Stimulated activated CD4-positive, alpha-beta T cell treated with anti-CD3 and anti-CD28 coated beads, Interleukin-2, amount 100 ng/mL, for 24 hours (primary cell): ENCODE results near the gene PHETA1.
"Not testable (repeated sequence)": the region's sequence is repeated elsewhere in the genome, so short reads cannot be mapped to it uniquely, and the experiment has no call there.

Experiments
- DNase-seq, 2 donors: peaks; one replicate each; pipeline ENCODE4 v3.0.0-alpha.2; 2020

The PHETA1 gene

GRCh38 chr12:111347891-111348644 lies 20.8 kb downstream of the PHETA1 start:
- no peak for DNase-seq

DNA sequence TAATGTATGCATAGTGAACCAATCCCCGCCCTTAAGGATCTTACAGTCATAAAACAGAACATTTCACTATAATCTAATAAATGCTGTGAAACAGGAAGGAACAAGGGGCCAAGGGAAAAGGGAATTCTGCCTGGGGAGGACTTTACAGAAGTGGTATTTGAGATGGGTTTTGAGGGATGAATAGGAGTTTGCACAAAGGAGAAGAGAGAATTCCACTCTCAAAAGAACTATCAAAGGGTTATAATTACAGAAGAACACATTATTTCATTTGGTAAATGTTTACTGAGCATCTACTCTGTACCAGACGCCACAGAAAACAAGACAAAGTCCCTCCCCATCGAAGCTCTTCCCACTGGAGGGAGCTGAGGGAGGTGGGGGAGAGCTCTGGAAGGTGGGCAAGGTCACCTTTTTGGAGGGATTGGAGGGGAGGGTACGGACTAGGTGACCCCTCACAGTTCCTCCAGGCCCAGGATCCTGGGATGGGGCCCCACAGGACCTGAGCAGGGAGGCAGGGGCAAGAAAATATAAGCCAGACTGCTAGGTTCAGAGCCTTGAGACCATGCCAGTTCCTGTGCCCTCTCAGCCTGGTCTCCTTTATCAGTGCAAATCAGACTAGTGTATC lies 24.5 kb downstream of the PHETA1 start:
- no peak for DNase-seq

- no peak for DNase-seq
Measured at GRCh38 chr12:111343181-111343580, 25.7 kb downstream of the PHETA1 start.

GRCh38 chr12:111342376-111342775 lies 26.5 kb downstream of the PHETA1 start:
- no peak for DNase-seq

DNA sequence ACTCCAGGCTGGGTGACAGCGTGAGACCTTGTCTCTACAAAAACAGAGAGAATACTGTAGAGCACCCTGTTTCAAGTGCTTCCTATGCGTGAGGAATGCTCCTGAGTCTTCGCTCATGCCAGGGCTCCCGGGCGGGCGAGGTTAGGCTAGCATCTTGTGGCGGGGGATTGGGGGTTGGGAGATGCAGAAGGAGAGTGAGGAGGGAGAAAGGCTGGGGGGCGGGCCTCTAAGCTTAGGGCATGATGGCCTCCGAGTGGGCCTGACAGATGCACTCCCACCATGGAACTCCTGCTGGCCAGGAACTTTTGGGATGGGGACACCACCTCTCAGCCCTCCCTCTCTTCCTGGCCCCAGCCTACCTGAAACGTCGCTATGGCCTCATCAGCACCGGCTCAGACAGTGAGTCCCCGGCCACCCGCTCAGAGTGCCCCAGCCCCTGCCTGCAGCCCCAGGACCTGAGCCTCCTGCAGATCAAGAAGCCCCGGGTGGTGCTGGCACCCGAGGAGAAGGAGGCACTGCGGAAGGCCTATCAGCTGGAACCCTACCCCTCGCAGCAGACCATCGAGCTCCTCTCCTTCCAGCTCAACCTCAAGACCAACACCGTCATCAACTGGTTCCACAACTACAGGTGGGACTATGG lies 27.3 kb downstream of the PHETA1 start:
- no peak for DNase-seq

DNA sequence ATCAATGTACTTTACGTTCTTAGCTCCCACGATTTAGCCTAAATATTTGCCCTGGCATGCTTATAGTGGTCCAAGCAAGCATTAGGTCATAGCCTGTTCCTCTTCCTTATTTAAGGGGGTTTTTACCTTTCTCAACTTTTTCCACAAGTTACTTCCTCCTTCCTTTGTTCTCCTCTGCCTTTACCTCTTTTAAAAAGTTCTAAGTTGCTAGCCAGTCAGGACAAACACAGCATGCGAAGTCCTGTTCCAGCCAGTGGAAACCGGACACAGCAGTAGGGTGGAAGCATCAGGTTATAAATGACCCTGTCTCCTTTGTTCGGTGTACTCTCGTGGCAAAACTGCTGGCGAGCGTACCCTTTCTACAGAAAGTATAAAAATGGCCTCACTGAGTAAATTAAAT lies 28.2 kb downstream of the PHETA1 start:
- DNase-seq: not testable (repeated sequence)

DNA sequence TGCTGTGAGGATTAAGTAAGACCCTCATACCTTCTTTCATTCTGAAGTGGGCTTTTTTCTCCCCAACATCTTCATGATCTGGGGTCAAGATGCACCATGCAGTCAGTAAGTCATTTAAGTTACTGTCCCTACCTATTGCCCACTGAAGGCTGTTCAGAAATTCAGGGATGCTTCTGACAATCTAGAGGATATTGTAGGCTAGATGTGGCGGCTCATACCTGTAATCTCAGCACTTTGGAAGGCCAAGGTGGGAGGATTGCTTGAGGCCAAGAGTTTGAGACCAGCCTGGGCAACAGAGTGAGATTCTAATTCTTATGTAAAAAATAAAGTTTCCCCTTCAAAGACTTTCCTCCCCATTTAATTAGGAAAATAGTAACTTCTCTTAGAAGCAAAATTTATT lies 28.7 kb downstream of the PHETA1 start:
- DNase-seq: no peak

GRCh38 chr12:111339321-111339938 lies 29.5 kb downstream of the PHETA1 start:
- DNase-seq: no peak

- no peak for DNase-seq
Measured at GRCh38 chr12:111338096-111338495, 30.8 kb downstream of the PHETA1 start.

DNA sequence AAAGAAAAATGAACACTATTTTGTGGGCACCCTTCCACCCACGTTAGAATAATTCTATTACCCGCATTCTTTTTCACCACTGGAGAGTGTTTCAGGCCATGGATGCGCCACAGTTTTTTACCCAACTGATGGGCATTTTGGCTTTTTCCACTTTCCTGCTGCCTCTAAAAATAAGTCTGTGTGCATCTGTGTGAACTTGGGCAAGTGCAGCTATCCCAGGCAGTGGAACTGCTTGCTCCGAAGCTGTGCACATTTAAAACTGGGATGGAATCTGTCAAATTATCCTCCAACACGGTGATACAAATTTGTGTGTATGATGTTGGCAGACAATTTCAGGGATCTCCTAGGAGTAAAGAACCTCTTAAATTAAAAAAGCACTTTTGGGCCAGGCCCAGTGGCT lies 31.5 kb downstream of the PHETA1 start:
- no peak for DNase-seq

DNA sequence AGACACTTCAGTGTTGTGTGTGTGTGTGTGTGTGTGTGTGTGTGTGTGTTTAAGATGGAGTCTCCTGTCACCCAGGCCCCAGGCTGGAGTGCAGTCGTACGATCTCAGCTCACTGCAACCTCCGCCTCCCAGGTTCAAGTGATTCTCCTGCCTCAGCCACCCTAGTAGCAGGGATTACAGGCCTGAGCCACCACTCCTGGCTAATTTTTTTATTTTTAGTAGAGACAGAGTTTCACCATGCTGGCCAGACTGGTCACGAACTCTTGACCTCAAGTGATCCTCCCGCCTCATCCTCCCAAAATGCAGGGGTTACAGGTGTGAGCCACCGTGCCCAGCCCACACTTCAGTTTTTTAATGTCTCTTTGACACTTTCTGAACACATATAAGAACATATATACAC lies 32.5 kb downstream of the PHETA1 start:
- DNase-seq: not testable (repeated sequence)

- no peak for DNase-seq
Measured at GRCh38 chr12:111335811-111336210, 33.1 kb downstream of the PHETA1 start.

- not testable (repeated sequence) for DNase-seq
Measured at GRCh38 chr12:111335301-111335700, 33.6 kb downstream of the PHETA1 start.

DNA sequence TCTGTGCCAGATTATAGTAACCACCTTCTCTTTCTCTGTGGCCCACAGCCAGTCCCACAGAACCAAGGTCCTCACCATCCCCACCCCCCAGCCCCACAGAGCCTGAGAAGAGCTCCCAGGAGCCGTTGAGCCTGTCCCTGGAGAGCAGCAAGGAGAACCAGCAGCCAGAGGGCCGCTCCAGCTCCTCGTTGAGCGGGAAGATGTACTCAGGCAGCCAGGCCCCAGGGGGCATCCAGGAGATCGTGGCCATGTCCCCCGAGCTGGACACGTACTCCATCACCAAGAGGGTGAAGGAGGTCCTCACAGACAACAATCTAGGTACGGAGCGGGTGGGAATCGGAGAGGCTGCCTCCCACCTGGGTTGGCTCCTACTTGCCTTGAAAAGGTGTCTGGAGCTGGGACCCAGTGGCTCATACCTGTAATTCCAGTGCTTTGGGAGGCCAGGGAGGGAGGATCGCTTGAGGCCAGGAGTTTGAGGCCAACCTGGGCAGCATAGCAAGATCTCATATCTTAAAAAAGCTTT lies 34.4 kb downstream of the PHETA1 start:
- no peak for DNase-seq

DNA sequence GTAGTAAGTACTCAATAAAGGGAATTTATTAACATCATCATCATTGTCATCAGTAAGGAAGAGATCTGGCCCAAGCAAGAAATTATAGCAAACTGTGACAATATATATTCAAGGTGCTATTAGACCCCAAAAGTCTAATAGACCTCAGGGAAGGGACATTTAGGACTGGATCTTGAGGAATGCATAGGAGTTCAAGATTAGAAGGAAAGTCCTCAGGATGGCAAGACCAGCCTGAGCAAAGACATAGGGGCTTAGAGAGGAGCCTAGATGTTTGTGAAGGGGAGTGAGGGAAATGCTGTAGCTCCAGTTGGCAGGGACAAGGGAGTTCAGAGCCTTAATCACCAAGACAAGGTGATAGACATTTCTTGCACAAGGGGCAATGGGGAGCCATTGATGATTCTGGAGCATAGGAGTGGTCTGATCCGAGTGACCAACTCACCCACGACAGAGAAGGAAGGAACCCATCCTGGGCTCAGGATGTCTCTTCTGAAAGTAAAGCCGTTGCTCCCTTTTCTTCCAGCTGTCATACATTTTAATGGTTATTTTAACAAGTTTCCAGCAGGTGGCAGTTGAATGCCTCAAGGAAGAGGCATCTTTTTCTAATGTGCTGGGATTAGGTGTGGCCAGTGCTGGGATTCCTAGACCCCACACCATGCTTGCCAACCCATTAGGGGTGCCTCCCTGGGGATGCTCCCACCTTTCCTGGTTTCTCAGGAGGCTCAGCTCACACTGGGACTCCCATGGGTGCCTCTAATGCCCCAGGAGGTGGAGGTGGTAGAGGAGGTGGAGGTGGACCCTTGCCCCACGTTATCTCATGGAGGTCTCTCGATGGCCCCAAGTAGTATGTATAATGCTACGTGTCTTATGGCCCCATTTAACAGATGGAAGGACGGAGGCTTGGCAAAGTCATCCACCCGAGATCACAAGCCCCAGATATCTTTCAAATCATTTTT lies 37.8 kb downstream of the PHETA1 start:
- DNase-seq: no peak

DNA sequence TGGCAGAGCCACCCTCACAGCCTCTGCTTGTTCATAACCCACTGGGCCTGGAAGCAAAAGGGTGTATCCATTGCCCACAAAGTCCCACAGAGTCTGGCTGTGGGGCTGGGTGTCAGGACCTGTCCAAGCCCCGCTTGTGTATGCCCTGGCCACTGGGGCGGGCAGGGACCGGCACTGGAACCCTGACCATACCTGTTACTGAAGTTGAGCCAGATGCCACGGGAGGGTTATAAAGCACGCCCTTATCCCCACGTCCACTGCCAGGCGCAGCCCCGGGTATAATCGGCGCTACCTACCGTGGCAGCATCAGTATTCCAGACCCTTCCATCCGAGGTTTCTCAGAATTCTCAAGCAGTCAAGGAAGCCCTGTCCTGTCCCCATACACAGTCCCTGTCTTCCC lies 40.8 kb downstream of the PHETA1 start:
- no peak for DNase-seq

- DNase-seq: no peak
Measured at GRCh38 chr12:111327474-111327873, 41.4 kb downstream of the PHETA1 start.

- DNase-seq: no peak
Measured at GRCh38 chr12:111322336-111323250, 46.3 kb downstream of the PHETA1 start.

GRCh38 chr12:111321317-111321716 lies 47.6 kb downstream of the PHETA1 start:
- no peak for DNase-seq

DNA sequence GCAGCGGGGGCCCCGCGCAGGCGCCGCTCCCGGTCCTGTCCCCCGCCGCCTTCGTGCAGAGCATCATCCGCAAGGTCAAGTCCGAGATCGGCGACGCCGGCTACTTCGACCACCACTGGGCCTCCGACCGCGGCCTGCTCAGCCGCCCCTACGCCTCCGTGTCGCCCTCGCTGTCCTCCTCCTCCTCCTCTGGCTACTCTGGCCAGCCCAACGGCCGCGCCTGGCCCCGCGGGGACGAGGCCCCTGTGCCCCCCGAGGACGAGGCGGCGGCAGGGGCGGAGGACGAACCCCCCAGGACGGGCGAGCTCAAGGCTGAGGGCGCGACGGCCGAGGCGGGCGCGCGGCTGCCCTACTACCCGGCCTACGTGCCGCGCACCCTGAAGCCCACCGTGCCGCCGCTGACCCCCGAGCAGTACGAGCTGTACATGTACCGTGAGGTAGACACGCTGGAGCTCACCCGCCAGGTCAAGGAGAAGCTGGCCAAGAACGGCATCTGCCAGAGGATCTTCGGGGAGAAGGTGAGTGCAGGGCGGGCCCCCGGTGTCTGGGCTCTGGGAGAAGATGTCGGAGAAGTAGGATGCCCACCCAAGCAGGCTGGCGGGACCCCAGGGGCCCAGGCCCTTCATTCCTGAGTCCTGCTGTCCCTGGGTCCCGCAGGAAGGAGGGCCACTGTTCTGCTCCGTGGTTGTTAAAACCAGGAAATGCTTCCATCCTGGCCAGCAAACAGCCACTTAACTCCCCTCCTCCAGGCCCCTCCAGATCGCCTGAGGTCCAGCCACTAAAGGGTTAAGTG lies 48.4 kb downstream of the PHETA1 start:
- no peak for DNase-seq
